Measurements from ENCODE around the gene GPRIN1. TPM values are rescaled to one million over a fixed set of nuclear protein-coding genes. Genes with fewer than 3 reads are reported as not detected.

Gene GPRIN1
- total and polyA plus RNA-seq, 4 donors, result 0.23 to 0.50 (median 0.30) TPM; not detected in 1

- TF ChIP-seq JUND (IDR thresholded peaks at IDR 0.05) (no peak), SP1 (IDR thresholded peaks at IDR 0.05) (no peak), TAF1 (conservative IDR thresholded peaks at IDR 0.05) (no peak), FOXA2 (IDR thresholded peaks at IDR 0.05) (no peak)
- TF ChIP-seq, protein P1, sequence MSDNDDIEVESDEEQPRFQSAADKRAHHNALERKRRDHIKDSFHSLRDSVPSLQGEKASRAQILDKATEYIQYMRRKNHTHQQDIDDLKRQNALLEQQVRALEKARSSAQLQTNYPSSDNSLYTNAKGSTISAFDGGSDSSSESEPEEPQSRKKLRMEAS (IDR thresholded peaks at IDR 0.05), result no peak
- H3K4me3 ChIP-seq (ENCODE audit: low read depth in 1 of 3, low read length in 3 of 3), result no peak overlapping the region
- H3K27me3 ChIP-seq (ENCODE audit: control insufficient read depth in 4 of 4, insufficient read depth in 4 of 4, low read length in 3 of 4), result no peaks in the 10 kb centered on the region
- no peak overlapping the region for H3K27ac ChIP-seq (ENCODE audit: low read depth in 1 of 2, low read length in 2 of 2)
- no peak overlapping the region for H3K9ac ChIP-seq (ENCODE audit: low read depth in 1 of 2, low read length in 2 of 2)
- H3K4me1 ChIP-seq (ENCODE audit: control insufficient read depth in 4 of 4, insufficient read depth in 4 of 4, low read length in 3 of 4), result no peaks in the 10 kb centered on the region
- DNase-seq (ENCODE audit: low spot score), result no peak
- peaks cover 0 to 13% (median 2%) of the 10 kb centered on the region in 4 donors for H3K36me3 ChIP-seq (ENCODE audit: control insufficient read depth in 4 of 4, insufficient read depth in 3 of 4, low read depth in 1 of 4, low read length in 3 of 4)
- no peaks in the 10 kb centered on the region for H3K9me3 ChIP-seq (ENCODE audit: control insufficient read depth in 4 of 4, low read length in 3 of 4)
- 83% methylated on average over 4 of the region's 4 CpGs for WGBS
Observed at GRCh38 chr5:176579323-176579722, 30.6 kb downstream of the GPRIN1 start.

DNA sequence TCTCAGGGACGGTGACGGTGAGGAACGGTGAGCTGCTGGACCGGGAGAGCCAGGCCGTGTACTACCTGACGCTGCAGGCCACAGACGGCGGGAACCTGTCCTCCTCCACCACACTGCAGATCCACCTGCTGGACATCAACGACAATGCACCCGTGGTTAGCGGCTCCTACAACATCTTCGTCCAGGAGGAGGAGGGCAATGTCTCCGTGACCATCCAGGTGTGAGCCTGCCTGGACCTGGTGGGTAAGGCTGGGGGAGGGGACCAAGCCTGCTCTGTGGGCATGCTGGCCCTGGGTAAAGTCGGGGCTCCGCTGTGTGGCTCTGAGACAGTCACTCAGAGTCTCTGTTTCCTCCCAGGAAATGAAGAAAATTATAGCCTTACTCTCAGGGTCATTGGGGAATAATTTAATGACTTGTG is 31.6 kb downstream of the GPRIN1 start:
- Histone ChIP-seq H3K36me3 (ENCODE audit: control insufficient read depth in 4 of 4, insufficient read depth in 3 of 4, low read depth in 1 of 4, low read length in 3 of 4) (peaks cover 0 to 11% (median 1%) of the 10 kb centered on the region in 4 donors), H3K4me1 (ENCODE audit: control insufficient read depth in 4 of 4, insufficient read depth in 4 of 4, low read length in 3 of 4) (no peaks in the 10 kb centered on the region), H3K9me3 (ENCODE audit: control insufficient read depth in 4 of 4, low read length in 3 of 4) (no peaks in the 10 kb centered on the region), H3K9ac (ENCODE audit: low read depth in 1 of 2, low read length in 2 of 2) (no peak overlapping the region), H3K4me3 (ENCODE audit: low read depth in 1 of 3, low read length in 3 of 3) (no peak overlapping the region), H3K27ac (ENCODE audit: low read depth in 1 of 2, low read length in 2 of 2) (no peak overlapping the region), H3K27me3 (ENCODE audit: control insufficient read depth in 4 of 4, insufficient read depth in 4 of 4, low read length in 3 of 4) (no peaks in the 10 kb centered on the region)
- no peak for TF ChIP-seq HNF4G (IDR thresholded peaks at IDR 0.05)
- TF ChIP-seq GABPA (IDR thresholded peaks at IDR 0.05 in 1 of 2, conservative IDR thresholded peaks at IDR 0.05 in 1 of 2), result no peak
- peak; percentile 58 to 69 for TF ChIP-seq RAD21 (IDR thresholded peaks at IDR 0.05)
- TF ChIP-seq, protein P2, sequence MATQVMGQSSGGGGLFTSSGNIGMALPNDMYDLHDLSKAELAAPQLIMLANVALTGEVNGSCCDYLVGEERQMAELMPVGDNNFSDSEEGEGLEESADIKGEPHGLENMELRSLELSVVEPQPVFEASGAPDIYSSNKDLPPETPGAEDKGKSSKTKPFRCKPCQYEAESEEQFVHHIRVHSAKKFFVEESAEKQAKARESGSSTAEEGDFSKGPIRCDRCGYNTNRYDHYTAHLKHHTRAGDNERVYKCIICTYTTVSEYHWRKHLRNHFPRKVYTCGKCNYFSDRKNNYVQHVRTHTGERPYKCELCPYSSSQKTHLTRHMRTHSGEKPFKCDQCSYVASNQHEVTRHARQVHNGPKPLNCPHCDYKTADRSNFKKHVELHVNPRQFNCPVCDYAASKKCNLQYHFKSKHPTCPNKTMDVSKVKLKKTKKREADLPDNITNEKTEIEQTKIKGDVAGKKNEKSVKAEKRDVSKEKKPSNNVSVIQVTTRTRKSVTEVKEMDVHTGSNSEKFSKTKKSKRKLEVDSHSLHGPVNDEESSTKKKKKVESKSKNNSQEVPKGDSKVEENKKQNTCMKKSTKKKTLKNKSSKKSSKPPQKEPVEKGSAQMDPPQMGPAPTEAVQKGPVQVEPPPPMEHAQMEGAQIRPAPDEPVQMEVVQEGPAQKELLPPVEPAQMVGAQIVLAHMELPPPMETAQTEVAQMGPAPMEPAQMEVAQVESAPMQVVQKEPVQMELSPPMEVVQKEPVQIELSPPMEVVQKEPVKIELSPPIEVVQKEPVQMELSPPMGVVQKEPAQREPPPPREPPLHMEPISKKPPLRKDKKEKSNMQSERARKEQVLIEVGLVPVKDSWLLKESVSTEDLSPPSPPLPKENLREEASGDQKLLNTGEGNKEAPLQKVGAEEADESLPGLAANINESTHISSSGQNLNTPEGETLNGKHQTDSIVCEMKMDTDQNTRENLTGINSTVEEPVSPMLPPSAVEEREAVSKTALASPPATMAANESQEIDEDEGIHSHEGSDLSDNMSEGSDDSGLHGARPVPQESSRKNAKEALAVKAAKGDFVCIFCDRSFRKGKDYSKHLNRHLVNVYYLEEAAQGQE (IDR thresholded peaks at IDR 0.05), result no peak
- TF ChIP-seq CTCF (IDR thresholded peaks at IDR 0.05; ENCODE audit: low read depth, low read length, missing input control), result peak; percentile 42
- no peak for TF ChIP-seq RXRA (IDR thresholded peaks at IDR 0.05)
- 54% methylated on average over 15 of the region's 15 CpGs for WGBS
- DNase-seq (ENCODE audit: low spot score), result peak; percentile 41

All from liver (tissue), 9 donors.